Measurements from ENCODE around the gene ERGIC3. TPM values are rescaled to one million over a fixed set of nuclear protein-coding genes. Genes with fewer than 3 reads are reported as not detected.

ERGIC3 gene
- total RNA-seq, 1 experiment from 2014 or later = 341 TPM

DNA sequence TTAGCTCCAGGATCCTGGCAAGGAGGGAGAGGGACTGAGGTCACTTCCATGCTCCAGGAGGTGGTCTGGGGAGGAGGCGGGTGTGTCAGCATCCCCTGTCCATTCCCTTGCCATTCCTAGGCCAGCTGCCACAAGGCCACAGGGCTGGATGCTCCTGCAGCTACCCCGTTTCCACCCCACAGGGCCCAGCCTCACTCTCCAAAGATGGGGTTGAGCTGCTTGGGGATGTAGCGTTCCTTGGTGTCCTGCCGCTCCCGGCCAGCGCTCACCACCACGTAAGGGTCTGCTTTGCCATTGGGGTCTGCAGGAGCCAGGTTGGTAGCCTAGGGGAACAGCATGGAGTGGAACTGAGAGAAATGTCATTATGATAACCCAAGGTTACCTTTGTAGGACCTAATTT is 23.0 kb downstream of the ERGIC3 start:
- POLR2A ChIA-PET (ENCODE audit: unreplicated experiment) = interaction anchor here (0.7 kb wide), 1 partner anchor 9 kb away, joined by 14 read pairs; no protein-coding TSS in a partner anchor

GRCh38 chr20:35568645-35569044 is 26.8 kb downstream of the ERGIC3 start:
- H3K4me2 ChIP-seq = no peak overlapping the region
- H3K79me2 ChIP-seq (ENCODE audit: low read depth) = no peaks in the 10 kb centered on the region
- no peak overlapping the region for H3K27ac ChIP-seq
- peaks cover 20% of the 10 kb centered on the region for H3F3A ChIP-seq (ENCODE audit: insufficient read depth, low read depth)
- H3K9me3 ChIP-seq (ENCODE audit: insufficient read depth, low read depth) = no peaks in the 10 kb centered on the region
- no peaks in the 10 kb centered on the region for H4K20me1 ChIP-seq (ENCODE audit: insufficient read depth)
- no peaks in the 10 kb centered on the region for H3K4me1 ChIP-seq (replicated peaks; ENCODE audit: insufficient read depth)
- ChIA-PET POLR2A (ENCODE audit: unreplicated experiment) (interaction anchor here (0.7 kb wide), 1 partner anchor 48 kb away, joined by 4 read pairs; no protein-coding TSS in a partner anchor), CTCF (interaction anchor here (1.0 kb wide), 1 partner anchor 51 kb away, joined by 3 read pairs; no protein-coding TSS in a partner anchor)
- H3K9me2 ChIP-seq (ENCODE audit: insufficient read depth) = no peaks in the 10 kb centered on the region
- TF ChIP-seq EZH2 (IDR thresholded peaks at IDR 0.05; ENCODE audit: low read depth) (no peak), CTCF (conservative IDR thresholded peaks at IDR 0.05) (peak; percentile 56)
- no peak overlapping the region for H3K4me3 ChIP-seq
- BruUV-seq (replicated peaks) = no TSS peak
- DNase-seq = peak; percentile 26 to 55
- no peaks in the 10 kb centered on the region for H3K27me3 ChIP-seq (ENCODE audit: insufficient read depth, low read depth)
- intact Hi-C loops (cut with micrococcal nuclease; ENCODE audit: unreplicated experiment) = loop anchor here (2.0 to 5.0 kb wide), 2 partner anchors 48 to 94 kb away; partner anchors contain the start of genes CPNE1 and RBM12
- H2AFZ ChIP-seq = no peak overlapping the region
- peaks cover 21% of the 10 kb centered on the region for H3K36me3 ChIP-seq (ENCODE audit: low read depth)

More for the DNA sequence above, 23.0 kb downstream of the ERGIC3 start:
- TF ChIP-seq CTCF (conservative IDR thresholded peaks at IDR 0.05) (no peak), EZH2 (IDR thresholded peaks at IDR 0.05; ENCODE audit: low read depth) (no peak)
- H3K36me3 ChIP-seq (ENCODE audit: low read depth) = peaks cover 10% of the 10 kb centered on the region
- H3K27ac ChIP-seq = no peak overlapping the region
- no peak overlapping the region for H2AFZ ChIP-seq
- H3K4me3 ChIP-seq = no peak overlapping the region
- no peaks in the 10 kb centered on the region for H3K9me3 ChIP-seq (ENCODE audit: insufficient read depth, low read depth)
- peaks cover 38% of the 10 kb centered on the region for H3F3A ChIP-seq (ENCODE audit: insufficient read depth, low read depth)
- DNase-seq = no peak
- BruUV-seq (replicated peaks) = no TSS peak
- no peak overlapping the region for H3K4me2 ChIP-seq
- no peaks in the 10 kb centered on the region for H3K9me2 ChIP-seq (ENCODE audit: insufficient read depth)
- no peaks in the 10 kb centered on the region for H3K79me2 ChIP-seq (ENCODE audit: low read depth)
- H3K4me1 ChIP-seq (replicated peaks; ENCODE audit: insufficient read depth) = peaks cover 22% of the 10 kb centered on the region
- H4K20me1 ChIP-seq (ENCODE audit: insufficient read depth) = no peaks in the 10 kb centered on the region
- H3K27me3 ChIP-seq (ENCODE audit: insufficient read depth, low read depth) = no peaks in the 10 kb centered on the region
- intact Hi-C loops (cut with micrococcal nuclease; ENCODE audit: unreplicated experiment) = loop anchor here (5.0 kb wide), 1 partner anchor 97 kb away; the partner anchor contains the start of genes CPNE1 and RBM12
- CTCF ChIA-PET = no interaction called here

DNA sequence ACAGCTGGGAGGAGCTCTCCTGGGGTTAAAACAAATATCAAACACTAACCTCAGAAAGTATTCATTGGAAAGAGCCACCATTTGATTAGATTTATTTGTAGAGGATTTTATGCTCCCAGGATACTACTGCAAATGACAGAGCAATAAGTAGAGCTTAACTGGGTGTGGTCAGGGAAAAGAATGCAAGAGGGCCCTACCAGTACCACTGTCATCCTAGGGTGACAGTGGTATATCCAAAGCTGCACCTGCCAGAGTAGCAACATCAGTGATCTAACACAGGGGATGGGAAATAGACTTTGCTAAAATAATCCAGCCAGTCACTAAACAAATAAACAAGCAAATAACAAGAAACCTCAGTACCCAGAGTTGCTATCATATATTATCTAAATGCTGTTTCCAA is 29.7 kb downstream of the ERGIC3 start:
- POLR2A ChIA-PET (ENCODE audit: unreplicated experiment) = interaction anchor here (0.7 to 1.2 kb wide), 3 partner anchors 9 to 47 kb away, joined by 4 to 11 read pairs (median 4); no protein-coding TSS in a partner anchor
- no TSS peak for BruUV-seq (replicated peaks)
- CTCF ChIA-PET = no interaction called here

More for the DNA sequence above, 29.7 kb downstream of the ERGIC3 start:
- TF ChIP-seq CTCF (conservative IDR thresholded peaks at IDR 0.05) (no peak), EZH2 (IDR thresholded peaks at IDR 0.05; ENCODE audit: low read depth) (no peak)
- intact Hi-C loops (cut with micrococcal nuclease; ENCODE audit: unreplicated experiment) = no loop called here
- Histone ChIP-seq H3K9me3 (ENCODE audit: insufficient read depth, low read depth) (no peaks in the 10 kb centered on the region), H3K79me2 (ENCODE audit: low read depth) (no peaks in the 10 kb centered on the region), H3K4me2 (no peak overlapping the region), H4K20me1 (ENCODE audit: insufficient read depth) (no peaks in the 10 kb centered on the region), H3K9me2 (ENCODE audit: insufficient read depth) (no peaks in the 10 kb centered on the region), H3F3A (ENCODE audit: insufficient read depth, low read depth) (peaks cover 29% of the 10 kb centered on the region), H2AFZ (no peak overlapping the region), H3K4me3 (no peak overlapping the region), H3K4me1 (replicated peaks; ENCODE audit: insufficient read depth) (peaks cover 22% of the 10 kb centered on the region), H3K27ac (no peak overlapping the region), H3K36me3 (ENCODE audit: low read depth) (peaks cover 27% of the 10 kb centered on the region), H3K27me3 (ENCODE audit: insufficient read depth, low read depth) (no peaks in the 10 kb centered on the region)
- no peak for DNase-seq

All from PC-9 (cell line).